ENCODE measurements around the gene PDE8B.
"Not testable (repeated sequence)": the region's sequence is repeated elsewhere in the genome, so short reads cannot be mapped to it uniquely, and the experiment has no call there.

Gene PDE8B

GRCh38 chr5:77359231-77359630 lies 148.8 kb downstream of the PDE8B start:
- DNase-seq (ENCODE audit: low spot score): no peak

- no peak for DNase-seq (ENCODE audit: low spot score)
Measured at GRCh38 chr5:77360381-77360780, 149.9 kb downstream of the PDE8B start.

GRCh38 chr5:77360973-77361372 lies 150.5 kb downstream of the PDE8B start:
- no peak for DNase-seq (ENCODE audit: low spot score)

- DNase-seq (ENCODE audit: low spot score): no peak
Measured at GRCh38 chr5:77366717-77367500, 156.4 kb downstream of the PDE8B start.

- DNase-seq (ENCODE audit: low spot score): no peak
Measured at GRCh38 chr5:77367741-77368140, 157.3 kb downstream of the PDE8B start.

- DNase-seq (ENCODE audit: low spot score): no peak
Measured at GRCh38 chr5:77368367-77368766, 157.9 kb downstream of the PDE8B start.

- DNase-seq (ENCODE audit: low spot score): no peak
Measured at GRCh38 chr5:77369566-77369965, 159.1 kb downstream of the PDE8B start.

- DNase-seq (ENCODE audit: low spot score): no peak
Measured at GRCh38 chr5:77374686-77375085, 164.2 kb downstream of the PDE8B start.

- no peak for DNase-seq (ENCODE audit: low spot score)
Measured at GRCh38 chr5:77376609-77377300, 166.3 kb downstream of the PDE8B start.

GRCh38 chr5:77379558-77380061 lies 169.1 kb downstream of the PDE8B start:
- no peak for DNase-seq (ENCODE audit: low spot score)

- no peak for DNase-seq (ENCODE audit: low spot score)
Measured at GRCh38 chr5:77380636-77381035, 170.2 kb downstream of the PDE8B start.

GRCh38 chr5:77383336-77383735 lies 172.9 kb downstream of the PDE8B start:
- not testable (repeated sequence) for DNase-seq (ENCODE audit: low spot score)

GRCh38 chr5:77386340-77386739 lies 175.9 kb downstream of the PDE8B start:
- DNase-seq (ENCODE audit: low spot score): not testable (repeated sequence)

- no peak for DNase-seq (ENCODE audit: low spot score)
Measured at GRCh38 chr5:77389746-77390145, 179.3 kb downstream of the PDE8B start.

GRCh38 chr5:77390221-77390620 lies 179.7 kb downstream of the PDE8B start:
- DNase-seq (ENCODE audit: low spot score): no peak

- DNase-seq (ENCODE audit: low spot score): no peak
Measured at GRCh38 chr5:77390795-77391194, 180.3 kb downstream of the PDE8B start.

GRCh38 chr5:77391240-77391765 lies 180.8 kb downstream of the PDE8B start:
- DNase-seq (ENCODE audit: low spot score): no peak

- no peak for DNase-seq (ENCODE audit: low spot score)
Measured at GRCh38 chr5:77394064-77394715, 183.7 kb downstream of the PDE8B start.

- DNase-seq (ENCODE audit: low spot score): no peak
Measured at GRCh38 chr5:77396017-77396416, 185.5 kb downstream of the PDE8B start.

GRCh38 chr5:77397686-77398292 lies 187.3 kb downstream of the PDE8B start:
- no peak for DNase-seq (ENCODE audit: low spot score)

GRCh38 chr5:77398458-77398857 lies 188.0 kb downstream of the PDE8B start:
- no peak for DNase-seq (ENCODE audit: low spot score)

- DNase-seq (ENCODE audit: low spot score): no peak
Measured at GRCh38 chr5:77398896-77399295, 188.4 kb downstream of the PDE8B start.
